Tracheal epithelial cell (primary cell): ENCODE data around the gene EXOC5. TPM values are rescaled to one million over a fixed set of nuclear protein-coding genes. Genes with fewer than 3 reads are reported as not detected.

Experiments
- total RNA-seq: library from RNA; depleted of rRNA; stranded (reverse); fragments of >200 nt; gene quantifications from 2 replicates; pipeline ENCODE4 v1.2.1, GENCODE V29; 2014

EXOC5 gene, protein sequence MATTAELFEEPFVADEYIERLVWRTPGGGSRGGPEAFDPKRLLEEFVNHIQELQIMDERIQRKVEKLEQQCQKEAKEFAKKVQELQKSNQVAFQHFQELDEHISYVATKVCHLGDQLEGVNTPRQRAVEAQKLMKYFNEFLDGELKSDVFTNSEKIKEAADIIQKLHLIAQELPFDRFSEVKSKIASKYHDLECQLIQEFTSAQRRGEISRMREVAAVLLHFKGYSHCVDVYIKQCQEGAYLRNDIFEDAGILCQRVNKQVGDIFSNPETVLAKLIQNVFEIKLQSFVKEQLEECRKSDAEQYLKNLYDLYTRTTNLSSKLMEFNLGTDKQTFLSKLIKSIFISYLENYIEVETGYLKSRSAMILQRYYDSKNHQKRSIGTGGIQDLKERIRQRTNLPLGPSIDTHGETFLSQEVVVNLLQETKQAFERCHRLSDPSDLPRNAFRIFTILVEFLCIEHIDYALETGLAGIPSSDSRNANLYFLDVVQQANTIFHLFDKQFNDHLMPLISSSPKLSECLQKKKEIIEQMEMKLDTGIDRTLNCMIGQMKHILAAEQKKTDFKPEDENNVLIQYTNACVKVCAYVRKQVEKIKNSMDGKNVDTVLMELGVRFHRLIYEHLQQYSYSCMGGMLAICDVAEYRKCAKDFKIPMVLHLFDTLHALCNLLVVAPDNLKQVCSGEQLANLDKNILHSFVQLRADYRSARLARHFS
- total RNA-seq, result 51.2 and 54.5 TPM in 2 replicates

DNA sequence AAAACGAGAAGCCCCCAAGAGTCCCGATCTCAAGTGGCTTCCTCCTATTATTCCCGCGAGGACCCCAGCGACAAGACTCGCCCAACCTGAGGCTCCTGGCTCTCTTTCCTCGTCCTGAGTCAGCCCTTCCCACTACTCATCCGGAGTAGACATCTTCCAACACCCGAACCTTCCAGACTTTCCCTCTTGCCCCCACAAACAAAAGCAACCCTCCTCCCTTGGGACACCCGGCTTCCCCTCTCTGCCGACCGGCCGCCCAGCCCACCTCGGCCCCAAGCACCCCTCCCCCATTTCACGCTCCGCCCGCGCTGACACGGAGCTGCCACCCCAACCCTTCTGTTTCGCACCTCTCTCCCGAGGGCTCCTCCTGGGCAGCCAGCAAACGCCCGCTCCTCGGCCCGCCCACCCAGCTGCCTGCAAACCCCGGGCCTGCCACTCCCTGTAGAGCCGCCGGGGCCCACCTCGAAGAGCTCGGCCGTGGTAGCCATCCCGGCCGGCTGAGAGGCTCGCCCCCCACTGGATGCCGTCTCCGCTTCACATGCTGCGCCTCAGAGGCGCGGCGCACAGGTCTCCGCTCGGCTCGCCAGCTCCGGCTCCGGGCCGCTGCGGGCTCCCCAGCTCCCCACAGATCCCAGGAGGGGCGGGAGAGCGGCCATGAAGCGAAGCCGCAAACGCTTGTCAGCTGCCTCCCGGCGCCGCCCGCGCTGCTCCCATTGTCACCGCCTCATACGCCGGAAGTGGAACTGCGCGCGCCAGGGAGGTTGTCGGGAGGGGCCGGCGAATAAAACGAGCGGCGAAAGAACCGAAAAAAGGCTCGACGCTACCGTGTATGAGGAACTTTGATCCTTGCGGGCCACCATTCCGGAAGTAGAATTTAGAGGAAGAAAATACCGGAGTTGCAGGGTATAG is at the start of gene EXOC5, which contains the start of gene AP5M1:
Gene EXOC5 (minus strand): TSS at position 745 of the 909 bp plus-strand sequence. CDS start 257 bp downstream, at position 488.
Gene AP5M1 (plus strand): TSS at position 811 of the 909 bp plus-strand sequence. CDS start 344 bp downstream, outside the sequence.

Other genes with a start within 250 kb of the EXOC5 start
- gene AP5M1, start 66 bp upstream of the EXOC5 start, total RNA-seq, result 15.2 and 20.2 TPM in 2 replicates
- 16.8 and 19.0 TPM in 2 replicates for gene NAA30, start 121.7 kb upstream of the EXOC5 start, total RNA-seq
- under 0.01 and 6.5 TPM in 2 replicates for gene CCDC198, start 225.0 kb upstream of the EXOC5 start, total RNA-seq